Esophagus muscularis mucosa (tissue), 4 donors: ENCODE data around the gene RNF144B. TPM values are rescaled to one million over a fixed set of nuclear protein-coding genes. Genes with fewer than 3 reads are reported as not detected.

Experiments used
- DNase-seq: peaks from one replicate; pipeline ENCODE4 v3.0.0-alpha.2; 2017; ENCODE audit errors: extremely low spot score
- H3K27ac ChIP-seq, 4 donors: fragments of 200-600 bp; sonication (generic); replicated peaks in 1 of 4; 1 replicate in 3 of 4; 2 replicates in 1 of 4; pipeline ENCODE4 v1.5.1; 2016 to 2019; ENCODE audit warnings: mild to moderate bottlenecking in 1 of 4
- H3K27me3 ChIP-seq, 4 donors: fragments of 200-600 bp; sonication (generic); one replicate each; pipeline versions ENCODE4 v1.5.1 to v1.6.0; 2016 to 2019
- H3K36me3 ChIP-seq, 4 donors: fragments of 200-600 bp; sonication (generic); one replicate each; pipeline ENCODE4 v1.5.1; 2016 to 2019
- H3K4me1 ChIP-seq, 4 donors: fragments of 200-600 bp; sonication (generic); one replicate each; pipeline ENCODE4 v1.5.1; 2016 to 2019
- H3K4me3 ChIP-seq, 4 donors: fragments of 200-600 bp; sonication (generic); 1 replicate in 2 of 4; 2 replicates in 2 of 4; pipeline ENCODE4 v1.5.1; 2016 to 2019; ENCODE audit warnings: mild to moderate bottlenecking in 4 of 4, moderate library complexity in 1 of 4
- H3K9me3 ChIP-seq, 4 donors: fragments of 200-600 bp; sonication (generic); 1 replicate in 3 of 4; 2 replicates in 1 of 4; pipeline ENCODE4 v1.5.1; 2016 to 2019
- CTCF ChIP-seq, 3 experiments: fragments of 200-600 bp in 2 of 3; fragments of 450-650 bp in 1 of 3; sonication (generic) in 2 of 3; IDR thresholded peaks; one replicate each; pipeline ENCODE4 v1.5.1; 2017 to 2019; ENCODE audit warnings: antibody characterized with exemption in 3 of 3, mild to moderate bottlenecking in 2 of 3, moderate library complexity in 1 of 3
- EP300 ChIP-seq: sonication (generic); formaldehyde crosslinking; IDR thresholded peaks from one replicate; pipeline ENCODE4 v1.6.1; 2017; ENCODE audit warnings: antibody characterized with exemption
- POLR2A ChIP-seq: fragments of 450-650 bp; IDR thresholded peaks from one replicate; pipeline ENCODE4 v1.6.1; 2017; ENCODE audit warnings: antibody characterized with exemption, moderate library complexity, mild to moderate bottlenecking, low read depth
- POLR2AphosphoS5 ChIP-seq, 2 donors: sonication (generic); formaldehyde crosslinking; IDR thresholded peaks; one replicate each; pipeline ENCODE4 v1.6.1; 2017; ENCODE audit warnings: antibody characterized with exemption in 2 of 2
- WGBS: methylation state at CpG from one replicate; pipeline ENCODE4 v1.1.5; 2018; 5-methylcytosine and 5-hydroxymethylcytosine counted together
- intact Hi-C: fragments of 100-400 bp; cut with DNase I; formaldehyde crosslinking; loops from one replicate; pipeline ENCODE4 v1.15.1; 2023
- total RNA-seq, 4 donors: library from RNA; depleted of rRNA; stranded (reverse); fragments of >200 nt; gene quantifications; one replicate each; pipeline versions ENCODE4 v1.1.0 to v1.2.1, GENCODE V29; 2016

RNF144B gene
- total RNA-seq, 4 donors from 2014 or later: 6.6 to 20.0 (median 12.1) TPM

- H3K4me3 ChIP-seq: peak overlapping the region; percentile 34 to 54 (median 42)
These were observed 117.1 kb downstream of the RNF144B start for GRCh38 chr6:18504232-18504596.

GRCh38 chr6:18506382-18507017 is 119.3 kb downstream of the RNF144B start:
- Histone ChIP-seq H3K9me3 (no peaks in the 10 kb centered on the region), H3K27me3 (no peaks in the 10 kb centered on the region), H3K4me1 (peaks cover 0 to 7% (median 6%) of the 10 kb centered on the region in 4 donors), H3K27ac (no peak overlapping the region), H3K36me3 (no peaks in the 10 kb centered on the region), H3K4me3 (no peak overlapping the region)
- TF ChIP-seq CTCF (IDR thresholded peaks at IDR 0.05): no peak
- TF ChIP-seq POLR2AphosphoS5 (IDR thresholded peaks at IDR 0.05): no peak
- no peak for TF ChIP-seq EP300
- no peak for TF ChIP-seq POLR2A
- 88% methylated on average over 15 of the region's 15 CpGs for WGBS
- intact Hi-C loops: no loop called here
- no peak for DNase-seq

More at GRCh38 chr6:18504232-18504596, 117.1 kb downstream of the RNF144B start:
- H3K36me3 ChIP-seq: no peaks in the 10 kb centered on the region
- H3K27ac ChIP-seq: peak overlapping the region in 1 of 4 donors; percentile 23
- no peak for TF ChIP-seq CTCF (IDR thresholded peaks at IDR 0.05)
- TF ChIP-seq POLR2AphosphoS5 (IDR thresholded peaks at IDR 0.05): no peak
- TF ChIP-seq POLR2A: no peak
- no peak for TF ChIP-seq EP300
- no peaks in the 10 kb centered on the region for H3K27me3 ChIP-seq
- no peak for DNase-seq
- intact Hi-C loops: loop anchor here (1.0 to 5.0 kb wide), 2 partner anchors 117 to 180 kb away; partner anchors contain the start of gene RNF144B
- WGBS: 31% methylated on average over 2 of the region's 2 CpGs
- H3K4me1 ChIP-seq: peaks cover 0 to 14% (median 6%) of the 10 kb centered on the region in 4 donors
- no peaks in the 10 kb centered on the region for H3K9me3 ChIP-seq

- H3K4me3 ChIP-seq: no peak overlapping the region
- intact Hi-C loops: no loop called here
- peaks cover 0 to 7% (median 6%) of the 10 kb centered on the region in 4 donors for H3K4me1 ChIP-seq
- 77% methylated on average over 7 of the region's 7 CpGs for WGBS
- peak; percentile 55 for DNase-seq
- no peaks in the 10 kb centered on the region for H3K36me3 ChIP-seq
- TF ChIP-seq POLR2AphosphoS5 (IDR thresholded peaks at IDR 0.05) (no peak), CTCF (IDR thresholded peaks at IDR 0.05) (no peak), POLR2A (no peak), EP300 (no peak)
- H3K27me3 ChIP-seq: no peaks in the 10 kb centered on the region
- no peaks in the 10 kb centered on the region for H3K9me3 ChIP-seq
- no peak overlapping the region for H3K27ac ChIP-seq
These were observed 119.9 kb downstream of the RNF144B start for GRCh38 chr6:18507018-18507415.

GRCh38 chr6:18507561-18507960 is 120.4 kb downstream of the RNF144B start:
- peaks cover 0 to 7% (median 6%) of the 10 kb centered on the region in 4 donors for H3K4me1 ChIP-seq
- H3K27me3 ChIP-seq: no peaks in the 10 kb centered on the region
- no peaks in the 10 kb centered on the region for H3K36me3 ChIP-seq
- no peak overlapping the region for H3K27ac ChIP-seq
- intact Hi-C loops: no loop called here
- 46% methylated on average over 2 of the region's 2 CpGs for WGBS
- no peaks in the 10 kb centered on the region for H3K9me3 ChIP-seq
- DNase-seq: peak; percentile 1
- no peak for TF ChIP-seq POLR2AphosphoS5 (IDR thresholded peaks at IDR 0.05)
- no peak for TF ChIP-seq POLR2A
- TF ChIP-seq EP300: no peak
- TF ChIP-seq CTCF (IDR thresholded peaks at IDR 0.05): no peak
- no peak overlapping the region for H3K4me3 ChIP-seq
